ENCODE data around the gene TP53BP2.

The TP53BP2 gene

DNA sequence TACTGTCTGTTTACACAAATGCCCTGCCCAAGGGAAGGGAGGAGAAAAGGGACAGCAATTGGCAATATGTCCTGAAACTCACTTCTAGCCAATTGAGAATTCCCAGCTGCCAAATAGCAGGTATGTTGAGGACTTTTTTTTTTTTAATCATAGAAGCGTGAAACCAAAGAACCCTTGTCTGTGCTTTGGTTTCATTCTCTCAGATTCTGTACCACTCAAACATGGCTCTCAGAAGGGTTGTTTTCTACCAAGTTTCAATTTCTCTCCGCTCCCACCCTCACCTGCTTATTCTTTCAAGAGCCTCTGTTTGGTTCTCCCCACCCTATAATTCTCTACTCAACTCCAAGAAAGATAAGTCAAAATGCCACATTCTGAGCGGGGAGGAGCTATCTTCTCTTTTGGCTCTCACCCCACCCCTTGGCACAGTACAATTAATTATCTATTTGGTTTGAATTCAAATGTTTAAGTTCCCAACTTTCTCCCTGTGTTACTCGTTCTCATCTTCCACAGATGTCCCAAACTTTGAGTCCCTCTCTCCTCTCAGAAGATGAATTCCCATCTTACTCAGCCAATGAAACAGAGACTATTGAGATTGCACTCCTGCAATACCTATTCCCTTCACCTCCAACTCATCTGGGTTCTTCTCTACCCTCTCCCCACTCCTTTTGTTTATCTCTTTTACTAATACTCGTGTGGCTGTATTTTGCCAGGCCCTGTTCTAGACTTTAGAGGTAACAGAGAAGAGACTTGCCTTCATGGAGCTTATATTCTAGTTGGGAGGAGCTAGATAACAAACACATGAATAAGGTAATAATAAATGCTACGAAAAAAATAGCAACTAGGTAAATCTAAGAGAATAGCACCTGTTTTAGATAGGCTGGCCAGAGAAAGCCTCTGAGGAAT lies 3.9 kb upstream of the TP53BP2 start:
- no peak for DNase-seq

- DNase-seq: no peak
These were observed 2.8 kb upstream of the TP53BP2 start for GRCh38 chr1:223848536-223848935.

- no peak for DNase-seq
These were observed 2.1 kb upstream of the TP53BP2 start for GRCh38 chr1:223847781-223848345.

DNA sequence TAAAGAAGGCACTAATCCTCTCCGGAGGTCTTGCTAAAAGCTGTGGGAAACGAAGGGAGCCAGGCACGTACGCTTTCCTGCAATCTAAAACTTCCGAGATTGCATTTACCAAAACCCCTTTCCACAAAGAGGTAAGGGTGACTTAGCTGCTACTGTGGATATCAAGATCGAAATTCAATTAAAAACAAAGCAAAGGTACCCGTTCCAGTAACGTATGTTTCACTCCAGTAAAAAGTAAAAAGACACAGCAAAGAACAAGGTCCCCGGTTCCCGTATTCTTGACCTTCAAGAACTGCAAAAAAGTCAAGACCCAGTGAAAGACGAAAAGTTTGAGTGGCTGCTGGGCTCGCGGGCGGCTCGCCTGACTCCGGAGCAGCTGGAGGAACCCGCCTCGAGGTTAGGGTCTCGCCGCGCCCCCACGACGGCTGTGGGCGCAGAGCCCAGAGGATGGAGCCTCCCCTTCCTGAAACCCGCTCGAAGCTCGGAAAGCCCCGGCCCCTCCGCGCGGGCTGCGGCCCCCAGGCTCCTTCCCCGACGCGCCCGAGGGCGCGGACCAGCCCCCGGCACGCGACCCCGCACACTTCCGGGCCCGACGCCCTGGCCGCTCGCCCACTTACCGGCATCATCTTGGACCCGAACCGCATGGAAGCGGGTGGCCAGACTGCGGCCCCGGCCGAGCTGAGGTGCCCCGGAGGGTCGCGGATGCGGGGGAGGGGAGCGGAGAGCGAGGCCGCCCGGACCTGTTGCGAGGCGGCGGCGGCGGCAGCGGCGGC lies 524 bp downstream of the TP53BP2 start:
- DNase-seq: peak; percentile 71

GRCh38 chr1:223844787-223845036 lies 1.0 kb downstream of the TP53BP2 start:
- peak; percentile 31 for DNase-seq

- no peak for DNase-seq
These were observed 1.6 kb downstream of the TP53BP2 start for GRCh38 chr1:223843934-223844786.

- DNase-seq: no peak
These were observed 3.0 kb downstream of the TP53BP2 start for GRCh38 chr1:223842784-223843183.

DNA sequence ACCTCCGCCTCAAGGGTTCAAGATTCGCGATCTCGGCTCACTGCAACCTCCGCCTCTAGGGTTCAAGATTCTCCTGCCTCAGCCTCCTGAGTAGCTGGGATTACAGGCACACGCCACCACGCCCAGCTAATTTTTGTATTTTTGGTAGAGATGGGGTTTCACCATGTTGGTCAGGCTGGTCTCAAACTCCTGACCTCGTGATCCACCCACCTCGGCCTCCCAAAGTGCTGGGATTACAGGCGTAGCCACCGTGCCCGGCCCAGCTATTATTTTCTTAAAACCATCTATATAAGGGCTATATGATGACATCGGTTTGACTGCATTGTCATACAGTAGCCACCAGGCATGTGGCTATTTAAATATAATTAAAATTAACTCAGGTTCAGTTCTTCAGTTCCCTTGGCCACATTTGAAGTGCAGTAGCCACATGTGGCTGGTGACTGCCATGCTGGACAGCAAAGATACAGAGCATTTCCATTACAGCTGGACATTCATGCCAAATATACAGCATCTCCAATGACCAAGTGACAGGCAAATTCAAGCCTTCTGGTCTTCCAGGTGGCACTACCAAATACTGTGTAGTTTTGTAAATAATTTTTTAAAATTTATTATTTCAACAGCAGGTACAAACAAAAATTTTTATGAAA lies 3.6 kb downstream of the TP53BP2 start:
- DNase-seq: peak; percentile 5

GRCh38 chr1:223840254-223840653 lies 5.5 kb downstream of the TP53BP2 start:
- DNase-seq: no peak

- DNase-seq: peak; percentile 7
These were observed 7.5 kb downstream of the TP53BP2 start for GRCh38 chr1:223838125-223838854.

DNA sequence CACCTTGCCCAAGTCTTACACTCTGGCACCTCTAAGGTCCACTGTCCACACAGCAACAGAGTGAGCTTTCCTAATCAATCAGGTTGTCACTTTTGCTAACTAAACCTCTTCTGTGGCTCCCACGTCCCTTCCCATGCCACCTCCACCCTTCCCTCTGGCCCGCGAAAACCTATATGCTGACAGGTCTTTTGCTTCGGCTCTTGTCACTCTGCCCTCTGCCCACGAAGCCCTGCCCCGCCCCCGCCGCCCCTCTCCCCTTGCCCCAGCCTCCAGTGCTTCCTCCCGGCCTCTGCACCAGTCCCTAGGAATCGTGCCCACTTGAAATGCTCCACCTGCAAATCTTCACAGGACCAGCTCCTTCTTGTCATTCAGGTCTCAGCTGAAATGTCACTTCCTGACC lies 8.1 kb downstream of the TP53BP2 start:
- DNase-seq: no peak

GRCh38 chr1:223837206-223837605 lies 8.5 kb downstream of the TP53BP2 start:
- no peak for DNase-seq

DNA sequence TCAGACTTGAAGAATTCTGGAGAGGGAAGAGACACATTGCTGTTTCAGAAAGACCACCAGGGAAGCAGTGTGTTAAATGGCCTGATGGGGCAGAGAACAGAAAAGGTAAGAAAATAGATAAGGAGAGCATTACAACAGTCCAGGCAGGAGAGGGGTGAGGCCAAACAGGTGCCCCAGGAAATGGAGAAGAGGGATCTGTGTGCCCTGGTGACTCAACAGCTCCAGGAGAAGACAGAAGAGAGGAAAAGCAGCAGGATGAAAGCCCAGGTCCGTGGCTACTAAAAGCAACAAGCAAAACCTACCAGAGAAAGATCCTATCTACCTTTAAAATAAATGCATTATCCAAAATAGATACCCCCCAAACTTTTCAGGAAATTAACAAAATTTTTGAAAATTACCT lies 9.2 kb downstream of the TP53BP2 start:
- DNase-seq: no peak

DNA sequence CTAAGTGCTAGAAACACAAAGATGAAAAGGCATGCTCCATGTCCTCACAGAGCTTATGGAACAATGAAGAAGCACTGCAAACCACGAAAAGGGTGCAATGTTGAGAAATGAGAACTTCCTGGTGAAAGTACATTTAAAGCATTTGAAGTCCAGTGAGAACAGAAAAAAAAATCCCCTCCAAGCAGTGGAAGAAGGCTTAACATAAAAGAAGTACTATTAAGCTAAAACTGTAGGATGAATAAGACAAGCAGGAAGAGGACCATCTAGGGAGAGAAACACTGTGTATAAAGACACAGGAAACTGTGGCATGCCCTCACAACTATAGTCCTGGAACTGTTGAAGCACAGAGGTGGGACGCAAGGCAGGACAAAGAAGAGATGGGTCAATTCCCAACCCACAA lies 10.0 kb downstream of the TP53BP2 start:
- DNase-seq: no peak

DNA sequence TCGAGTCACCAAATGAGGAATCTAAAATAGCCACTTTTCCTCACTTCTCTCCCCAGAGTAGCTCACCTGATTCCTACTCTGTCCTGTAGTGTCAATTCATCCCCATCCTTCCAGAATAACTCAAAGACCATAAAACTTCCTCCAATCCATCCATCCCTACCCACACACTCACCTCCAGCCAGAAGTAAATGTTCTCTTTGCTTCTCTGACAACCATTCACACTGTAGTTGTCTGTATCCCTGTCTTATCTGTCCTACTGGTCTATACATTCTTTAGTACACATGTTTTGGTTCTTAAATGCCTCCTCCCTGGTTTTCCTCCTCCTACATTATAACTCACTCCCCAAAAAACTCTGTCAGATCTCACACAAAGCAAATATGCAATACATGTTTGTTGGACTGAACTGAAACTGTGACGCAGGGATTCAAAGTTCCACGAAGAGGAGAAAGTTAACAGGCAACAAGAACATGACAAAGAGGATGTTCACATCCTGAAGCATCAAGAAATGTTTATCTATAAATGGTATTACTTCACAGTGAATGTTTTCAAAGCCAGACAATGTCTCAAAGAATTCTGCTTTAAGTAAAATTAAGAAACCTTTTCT lies 11.0 kb downstream of the TP53BP2 start:
- DNase-seq: no peak

- no peak for DNase-seq
These were observed 11.8 kb downstream of the TP53BP2 start for GRCh38 chr1:223833948-223834347.

- DNase-seq: no peak
These were observed 13.2 kb downstream of the TP53BP2 start for GRCh38 chr1:223832637-223832943.

DNA sequence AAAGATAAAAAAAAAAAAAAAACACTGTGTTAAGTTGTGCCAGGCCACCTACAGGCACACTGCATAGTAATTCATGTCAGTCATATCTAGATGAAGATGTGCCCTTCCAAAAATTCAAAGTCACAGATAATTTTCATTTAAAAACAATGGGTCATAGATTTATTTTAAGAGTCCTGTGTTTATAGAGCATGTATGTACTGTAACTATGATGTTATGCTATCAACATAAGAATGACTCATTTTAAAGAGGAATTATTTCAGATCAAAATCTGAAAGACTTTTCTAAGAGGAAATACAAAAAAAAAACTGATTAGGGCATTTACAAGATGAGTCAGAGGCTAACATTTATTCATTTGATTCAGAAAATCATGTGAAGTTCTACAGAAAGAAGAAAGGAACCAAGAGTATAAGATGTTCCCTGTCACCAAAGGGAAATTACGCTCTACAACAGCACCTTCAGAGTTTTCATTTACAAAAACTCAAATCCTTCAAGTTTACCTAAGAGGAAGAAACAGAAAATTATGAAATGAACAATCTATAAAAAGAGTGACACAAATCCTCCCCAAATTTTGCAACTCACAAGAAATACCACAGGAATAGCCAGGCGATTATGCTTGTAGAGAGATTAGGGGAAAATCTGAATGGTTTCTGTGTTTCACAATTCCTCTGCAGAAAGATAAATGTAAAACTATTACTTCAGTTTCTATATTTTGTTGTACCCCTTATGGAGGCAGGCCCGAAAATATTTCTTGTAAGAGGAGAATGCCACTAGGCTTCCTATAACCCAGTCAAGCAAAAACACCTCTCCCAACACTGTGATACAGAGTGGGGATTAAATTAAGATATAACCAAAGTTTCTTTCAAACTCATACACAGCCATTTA lies 13.8 kb downstream of the TP53BP2 start:
- DNase-seq: no peak

- no peak for DNase-seq
These were observed 16.1 kb downstream of the TP53BP2 start for GRCh38 chr1:223829678-223830077.

DNA sequence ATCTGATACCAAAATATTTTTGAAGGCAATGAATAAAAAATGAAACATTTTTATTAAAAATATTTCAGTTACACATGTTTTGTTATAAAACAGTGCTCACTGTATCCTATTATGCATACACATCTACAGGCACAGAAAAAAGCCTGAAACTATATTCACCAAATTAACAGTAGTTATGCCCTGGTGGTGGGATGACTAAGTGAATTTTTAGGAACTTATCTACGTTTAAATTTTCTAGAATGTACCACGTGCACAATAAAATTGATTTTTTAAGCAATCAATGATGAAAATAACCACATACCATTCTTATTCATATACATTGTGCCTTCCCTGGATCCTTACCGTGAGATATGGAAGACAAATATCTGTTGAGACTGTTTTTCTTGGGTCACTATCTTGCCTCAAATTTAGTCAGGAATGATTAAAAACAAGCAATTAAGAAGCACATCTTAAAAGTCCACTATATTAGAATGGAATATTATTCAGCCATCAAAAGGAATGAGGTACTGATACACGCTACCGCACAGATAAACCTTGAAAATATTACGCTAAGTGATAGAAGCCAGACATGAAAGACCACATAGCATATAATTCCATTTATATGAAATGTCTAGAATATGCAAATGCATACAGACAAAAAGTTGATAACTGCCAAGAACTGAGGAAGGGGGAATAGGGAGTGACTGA lies 17.4 kb downstream of the TP53BP2 start:
- DNase-seq: no peak
